Measurements from ENCODE around the gene WDR20. TPM values are rescaled to one million over a fixed set of nuclear protein-coding genes. Genes with fewer than 3 reads are reported as not detected.

WDR20 gene
- total and polyA plus RNA-seq, 10 of the 15 experiments (the other 5 are each of a cell fraction or from before 2014, with no cell fraction given): 9.1 to 25.9 (median 18.4) TPM

- no peak overlapping the region for H3K4me3 ChIP-seq
- no peaks in the 10 kb centered on the region; a peak in 1 of 4 replicates for H3K36me3 ChIP-seq (ENCODE audit: control insufficient read depth in 2 of 2, insufficient read depth in 2 of 2, low read length in 1 of 2)
- ChIA-PET RAD21 (ENCODE audit: unreplicated experiment) (no interaction called here), CTCF (no interaction called here), POLR2A (no interaction called here), SMC1A (ENCODE audit: uncharacterized antibody, unreplicated experiment) (interaction anchor here (0.6 kb wide), 1 partner anchor 60 kb away, joined by 3 read pairs; no protein-coding TSS in a partner anchor)
- H3K27ac ChIP-seq (ENCODE audit: control insufficient read depth, insufficient read depth): no peak overlapping the region
- intact Hi-C loops (cut with micrococcal nuclease; ENCODE audit: unreplicated experiment) (no loop called here), in situ Hi-C loops (cut with MboI) (no loop called here)
- BruUV-seq (replicated peaks): no TSS peak
- no peaks in the 10 kb centered on the region for H3K27me3 ChIP-seq (replicated peaks in 1 of 2; ENCODE audit: control insufficient read depth in 2 of 2, insufficient read depth in 2 of 2, low read length in 1 of 2)
- no peak for DNase-seq (ENCODE audit: low read depth, low spot score)
- no peak for ATAC-seq
- peaks cover 48% of the 10 kb centered on the region for H3K79me2 ChIP-seq (ENCODE audit: control insufficient read depth, insufficient read depth, low read length)
- no peaks in the 10 kb centered on the region; the same call in 2 of the 3 replicates for H3K9me3 ChIP-seq (replicated peaks; ENCODE audit: control insufficient read depth, insufficient read depth, low read length)
- H3K4me2 ChIP-seq (ENCODE audit: control insufficient read depth, insufficient read depth): no peak overlapping the region
- no peak overlapping the region for H3K9ac ChIP-seq (ENCODE audit: control insufficient read depth, insufficient read depth, low read length)
- WGBS (ENCODE audit: insufficient coverage, insufficient replicate concordance, low lambda C conversion rate, missing lambda C conversion rate): 91% methylated on average over 8 of the region's 8 CpGs
- no peak for TF ChIP-seq FOXM1 (IDR thresholded peaks at IDR 0.05; ENCODE audit: low read depth, low read length)
- no peak for TF ChIP-seq LARP7 (IDR thresholded peaks at IDR 0.05)
- TF ChIP-seq SREBF1 (IDR thresholded peaks at IDR 0.05; ENCODE audit: low read length): no peak
- TF ChIP-seq RCOR1 (conservative IDR thresholded peaks at IDR 0.05; ENCODE audit: low read depth, low read length): no peak
- no peak for TF ChIP-seq RAD21 (IDR thresholded peaks at IDR 0.05; ENCODE audit: insufficient read depth, low read depth, low read length)
- no peak for TF ChIP-seq HSF1 (IDR thresholded peaks at IDR 0.05; ENCODE audit: low read depth, low read length)
- no peak for TF ChIP-seq SREBF2 (IDR thresholded peaks at IDR 0.05; ENCODE audit: low read length)
- no peak for TF ChIP-seq RFX5 (IDR thresholded peaks at IDR 0.05; ENCODE audit: low read depth, low read length)
- no peak for TF ChIP-seq NFXL1 (IDR thresholded peaks at IDR 0.05; ENCODE audit: borderline replicate concordance)
- no peak for TF ChIP-seq ZBED1 (IDR thresholded peaks at IDR 0.05; ENCODE audit: borderline replicate concordance)
- TF ChIP-seq PML (IDR thresholded peaks at IDR 0.05; ENCODE audit: low read length): no peak
- no peak for TF ChIP-seq CBX5 (IDR thresholded peaks at IDR 0.05; ENCODE audit: low read depth)
- FAIRE-seq: no peak
- H3K4me1 ChIP-seq (ENCODE audit: control insufficient read depth, insufficient read depth, low read length): peaks cover 7% of the 10 kb centered on the region
- no peak overlapping the region for H2AFZ ChIP-seq (ENCODE audit: control insufficient read depth, low read depth, low read length)
- H4K20me1 ChIP-seq (ENCODE audit: control insufficient read depth, insufficient read depth): no peaks in the 10 kb centered on the region
Observed at GRCh38 chr14:102185360-102185759, 45.7 kb downstream of the WDR20 start.

All from GM12878 (cell line).